Hepatocyte (in vitro differentiated cells): ENCODE data around the gene CPT1B. TPM values are rescaled to one million over a fixed set of nuclear protein-coding genes. Genes with fewer than 3 reads are reported as not detected.

Source experiments
- DNase-seq: peaks from one replicate; pipeline ENCODE4 v3.0.0-alpha.2; 2016; ENCODE audit warnings: low spot score
- H2AFZ ChIP-seq: fragments of 200-600 bp; sonication (generic); 2 replicates; pipeline ENCODE4 v1.6.0; 2016; ENCODE audit warnings: antibody characterized with exemption, mild to moderate bottlenecking
- H3K27ac ChIP-seq: fragments of 200-600 bp; sonication (generic); 2 replicates; pipeline ENCODE4 v1.5.1; 2016; ENCODE audit warnings: mild to moderate bottlenecking
- H3K27me3 ChIP-seq: fragments of 200-600 bp; sonication (generic); 2 replicates; pipeline ENCODE4 v1.6.1; 2016
- H3K36me3 ChIP-seq: fragments of 200-600 bp; sonication (generic); replicated peaks from 2 replicates; pipeline ENCODE4 v1.5.1; 2016; ENCODE audit warnings: low read depth; ENCODE audit not compliant: insufficient read depth
- H3K4me1 ChIP-seq: fragments of 200-600 bp; sonication (generic); 2 replicates; pipeline ENCODE4 v1.5.1; 2016; ENCODE audit warnings: mild to moderate bottlenecking, moderate library complexity; ENCODE audit not compliant: insufficient read depth
- H3K4me2 ChIP-seq: fragments of 200-600 bp; sonication (generic); 2 replicates; pipeline ENCODE4 v1.6.0; 2016
- H3K4me3 ChIP-seq: fragments of 200-600 bp; sonication (generic); 2 replicates; pipeline ENCODE4 v1.5.1; 2016; ENCODE audit warnings: mild to moderate bottlenecking
- H3K79me2 ChIP-seq: fragments of 200-600 bp; sonication (generic); 2 replicates; pipeline ENCODE4 v1.6.0; 2017; ENCODE audit warnings: mild to moderate bottlenecking
- H3K9me2 ChIP-seq: fragments of 200-600 bp; sonication (generic); replicated peaks from 2 replicates; pipeline ENCODE4 v1.6.0; 2017; ENCODE audit warnings: mild to moderate bottlenecking; ENCODE audit not compliant: insufficient read depth
- H3K9me3 ChIP-seq: fragments of 200-600 bp; sonication (generic); 2 replicates; pipeline ENCODE4 v1.5.1; 2016; ENCODE audit warnings: low read depth, mild to moderate bottlenecking
- H4K20me1 ChIP-seq: fragments of 200-600 bp; sonication (generic); 2 replicates; pipeline ENCODE4 v1.6.0; 2016; ENCODE audit warnings: mild to moderate bottlenecking; ENCODE audit not compliant: insufficient read depth, poor library complexity, severe bottlenecking
- CTCF ChIP-seq: fragments of 200-600 bp; sonication (generic); IDR thresholded peaks from 2 replicates; pipeline ENCODE4 v1.5.1; 2016; ENCODE audit warnings: antibody characterized with exemption, mild to moderate bottlenecking; ENCODE audit not compliant: poor library complexity
- EZH2 ChIP-seq: fragments of 200-600 bp; sonication (generic); IDR thresholded peaks from 2 replicates; pipeline ENCODE4 v1.6.1; 2016; ENCODE audit warnings: antibody characterized with exemption, mild to moderate bottlenecking, borderline replicate concordance
- EZH2phosphoT487 ChIP-seq: fragments of 200-600 bp; sonication (generic); IDR thresholded peaks from one replicate; pipeline ENCODE4 v1.6.1; 2018; ENCODE audit warnings: antibody characterized with exemption, mild to moderate bottlenecking, low read depth, moderate library complexity; ENCODE audit not compliant: unreplicated experiment, severe bottlenecking
- WGBS: methylation state at CpG from one replicate; pipeline ENCODE4 v1.1.6; 2016; ENCODE audit warnings: low lambda C conversion rate; ENCODE audit errors: missing lambda C conversion rate; 5-methylcytosine and 5-hydroxymethylcytosine counted together
- polyA plus RNA-seq: library from polyadenylated mRNA; unstranded; fragments of >200 nt; fragmentation: Nextera tagmentation; extraction: Ambion mirVana; gene quantifications from 2 replicates; pipeline ENCODE4 v1.2.1, GENCODE V29; 2016
- total RNA-seq: library from RNA; depleted of rRNA; stranded (reverse); fragments of >200 nt; gene quantifications from 2 replicates; pipeline ENCODE4 v1.2.3, GENCODE V29; 2014

CPT1B gene
- total and polyA plus RNA-seq, 2 experiments from 2014 or later: 27.5 to 64.0 TPM

- no peak overlapping the region for H3K4me3 ChIP-seq
- H3K4me1 ChIP-seq: peaks cover 3% of the 10 kb centered on the region
- H2AFZ ChIP-seq: no peak overlapping the region
- H3K9me3 ChIP-seq: no peaks in the 10 kb centered on the region
- no peak for DNase-seq
- H3K27ac ChIP-seq: no peak overlapping the region
- H3K27me3 ChIP-seq: peaks cover 27% of the 10 kb centered on the region
- H3K9me2 ChIP-seq: no peaks in the 10 kb centered on the region
- no peaks in the 10 kb centered on the region for H3K36me3 ChIP-seq
- WGBS: 93% methylated on average over 16 of the region's 20 CpGs
- no peaks in the 10 kb centered on the region for H3K79me2 ChIP-seq
- H4K20me1 ChIP-seq: no peaks in the 10 kb centered on the region
- H3K4me2 ChIP-seq: no peak overlapping the region
- no peak for TF ChIP-seq CTCF
- TF ChIP-seq EZH2: no peak
- TF ChIP-seq EZH2phosphoT487: no peak
Measured at GRCh38 chr22:50605613-50606074, 27.4 kb upstream of the CPT1B start.

- peaks cover 27% of the 10 kb centered on the region for H3K27me3 ChIP-seq
- H3K4me1 ChIP-seq: peaks cover 3% of the 10 kb centered on the region
- H3K4me2 ChIP-seq: no peak overlapping the region
- H3K36me3 ChIP-seq: no peaks in the 10 kb centered on the region
- DNase-seq: no peak
- WGBS: 94% methylated on average over 23 of the region's 23 CpGs
- H2AFZ ChIP-seq: no peak overlapping the region
- no peak overlapping the region for H3K4me3 ChIP-seq
- TF ChIP-seq EZH2 (no peak), CTCF (no peak), EZH2phosphoT487 (no peak)
- H3K9me3 ChIP-seq: no peaks in the 10 kb centered on the region
- H3K9me2 ChIP-seq: no peaks in the 10 kb centered on the region
- no peaks in the 10 kb centered on the region for H3K79me2 ChIP-seq
- H3K27ac ChIP-seq: no peak overlapping the region
- no peaks in the 10 kb centered on the region for H4K20me1 ChIP-seq
Measured at GRCh38 chr22:50605002-50605612, 26.9 kb upstream of the CPT1B start.

GRCh38 chr22:50604256-50605001 lies 26.2 kb upstream of the CPT1B start:
- H3K9me2 ChIP-seq: no peaks in the 10 kb centered on the region
- H3K9me3 ChIP-seq: no peaks in the 10 kb centered on the region
- no peak overlapping the region for H3K4me2 ChIP-seq
- peaks cover 3% of the 10 kb centered on the region for H3K4me1 ChIP-seq
- no peak overlapping the region for H3K27ac ChIP-seq
- no peaks in the 10 kb centered on the region for H4K20me1 ChIP-seq
- H3K4me3 ChIP-seq: no peak overlapping the region
- no peak for DNase-seq
- H2AFZ ChIP-seq: no peak overlapping the region
- 76% methylated on average over 52 of the region's 103 CpGs for WGBS
- TF ChIP-seq EZH2phosphoT487: no peak
- no peak for TF ChIP-seq CTCF
- TF ChIP-seq EZH2: no peak
- H3K79me2 ChIP-seq: no peaks in the 10 kb centered on the region
- peaks cover 27% of the 10 kb centered on the region for H3K27me3 ChIP-seq
- no peaks in the 10 kb centered on the region for H3K36me3 ChIP-seq
